Embryonic facial prominence (tissue), 1 donor: ENCODE data around the gene SLC52A1.
"Not testable (repeated sequence)": the region's sequence is repeated elsewhere in the genome, so short reads cannot be mapped to it uniquely, and the experiment has no call there.

ENCODE experiments used
- DNase-seq: peaks from one replicate; pipeline ENCODE4 v3.0.0-alpha.2; 2016; ENCODE audit errors: extremely low spot score

Gene SLC52A1

DNA sequence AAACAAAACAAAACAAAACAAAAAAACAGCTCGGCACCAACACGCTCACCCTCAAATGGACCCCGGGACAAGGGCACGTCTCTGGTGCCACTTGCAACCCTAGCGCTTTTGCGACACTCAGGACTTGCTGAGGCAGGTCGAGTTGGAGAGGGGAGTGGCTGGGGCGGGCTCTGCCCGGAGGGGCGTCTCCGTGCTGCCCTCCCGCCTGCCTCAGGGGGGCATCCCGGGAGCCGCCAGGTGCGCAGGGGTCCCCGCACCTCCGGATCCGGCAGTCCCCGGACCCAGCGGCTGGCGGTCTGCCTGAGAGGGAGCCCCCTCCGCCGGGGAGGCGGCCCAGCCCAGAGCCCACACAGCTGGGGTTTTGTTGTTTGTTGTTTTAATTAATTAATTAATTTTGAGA is at the start of gene SLC52A1:
SLC52A1 (minus strand) TSS at position 112 of the 400 bp plus-strand sequence. CDS start 820 bp downstream, outside the sequence.
- DNase-seq, result no peak

- no peak for DNase-seq
These were observed 45.4 kb upstream of the SLC52A1 start for GRCh38 chr17:5080591-5080990.

- peak; percentile 46 for DNase-seq
These were observed 43.1 kb upstream of the SLC52A1 start, which contains the start of gene ZFP3 for GRCh38 chr17:5078106-5079028. Gene ZFP3, plus strand, starts transcription at chr17:5078467. Its CDS starts 13,038 bp downstream, at chr17:5091505.

DNA sequence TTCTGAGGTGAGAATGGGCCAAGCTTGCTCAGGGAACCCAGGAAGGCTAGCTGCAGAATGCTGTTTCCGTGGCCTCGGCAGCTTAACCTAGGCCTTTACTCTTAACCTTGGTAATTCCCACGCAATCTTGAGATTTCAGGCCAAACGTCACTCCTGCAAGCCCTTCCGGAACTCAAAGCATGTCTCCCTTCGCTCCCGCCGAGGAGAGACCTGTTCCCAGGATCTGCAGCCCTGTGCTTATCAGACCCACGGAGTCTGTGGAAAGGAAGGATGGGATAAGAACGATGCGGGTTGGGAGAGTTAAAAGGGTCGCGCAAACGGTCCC is 42.5 kb upstream of the SLC52A1 start:
- DNase-seq, result no peak

DNA sequence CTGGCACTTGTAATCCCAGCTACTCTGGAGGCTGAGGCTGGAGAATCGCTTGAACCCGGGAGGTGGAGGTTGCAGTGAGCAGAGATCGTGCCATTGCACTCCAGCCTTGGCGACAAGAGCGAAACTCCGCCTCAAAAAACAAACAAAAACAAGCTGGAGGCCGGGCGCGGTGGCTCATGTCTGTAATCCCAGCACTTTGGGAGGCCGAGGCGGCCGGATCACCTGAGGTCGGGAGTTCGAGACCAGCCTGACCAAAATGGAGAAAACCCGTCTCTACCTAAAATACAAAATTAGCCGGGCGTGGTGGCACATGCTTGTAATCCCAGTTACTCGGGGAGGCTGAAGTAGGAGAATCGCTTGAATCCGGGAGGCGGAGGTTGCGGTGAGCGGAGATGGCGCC is 42.0 kb upstream of the SLC52A1 start:
- DNase-seq, result not testable (repeated sequence)

DNA sequence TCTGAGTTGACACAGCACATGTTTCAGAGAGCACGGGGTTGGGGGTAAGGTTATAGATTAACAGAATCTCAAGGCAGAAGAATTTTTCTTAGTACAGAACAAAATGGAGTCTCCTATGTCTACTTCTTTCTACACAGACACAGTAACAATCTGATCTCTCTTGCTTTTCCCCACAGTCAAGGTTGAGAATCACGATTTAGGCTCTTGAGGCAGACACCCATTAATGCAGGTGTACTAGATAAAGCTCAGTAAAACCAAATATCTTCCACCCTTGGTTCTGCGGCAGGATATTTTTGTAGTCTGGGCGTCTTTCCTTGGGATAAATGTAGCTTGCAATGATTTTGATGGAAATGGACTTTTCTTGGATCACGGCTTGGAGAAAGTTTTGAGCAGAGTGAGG is 40.2 kb upstream of the SLC52A1 start:
- not testable (repeated sequence) for DNase-seq

- DNase-seq, result no peak
These were observed 34.5 kb upstream of the SLC52A1 start for GRCh38 chr17:5069724-5070123.

DNA sequence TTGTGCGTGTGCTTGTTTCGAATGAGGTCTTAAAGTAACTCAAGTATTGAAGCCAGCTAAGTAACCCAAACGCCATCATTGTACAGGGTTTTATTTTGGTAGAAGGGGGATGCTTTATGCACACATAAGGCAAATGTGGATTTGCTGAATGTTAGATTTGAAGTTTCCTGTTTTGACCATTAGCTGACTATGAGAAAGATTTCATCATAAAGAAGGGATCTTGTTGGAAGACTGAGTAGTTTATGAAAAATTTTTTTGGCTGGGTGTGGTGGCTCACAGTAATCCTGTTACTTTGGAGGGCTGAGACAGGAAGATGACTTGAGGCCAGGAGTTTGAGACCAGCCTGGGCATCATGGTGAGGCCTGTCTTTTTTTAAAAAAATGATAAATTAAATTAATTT is 33.0 kb upstream of the SLC52A1 start:
- no peak for DNase-seq

DNA sequence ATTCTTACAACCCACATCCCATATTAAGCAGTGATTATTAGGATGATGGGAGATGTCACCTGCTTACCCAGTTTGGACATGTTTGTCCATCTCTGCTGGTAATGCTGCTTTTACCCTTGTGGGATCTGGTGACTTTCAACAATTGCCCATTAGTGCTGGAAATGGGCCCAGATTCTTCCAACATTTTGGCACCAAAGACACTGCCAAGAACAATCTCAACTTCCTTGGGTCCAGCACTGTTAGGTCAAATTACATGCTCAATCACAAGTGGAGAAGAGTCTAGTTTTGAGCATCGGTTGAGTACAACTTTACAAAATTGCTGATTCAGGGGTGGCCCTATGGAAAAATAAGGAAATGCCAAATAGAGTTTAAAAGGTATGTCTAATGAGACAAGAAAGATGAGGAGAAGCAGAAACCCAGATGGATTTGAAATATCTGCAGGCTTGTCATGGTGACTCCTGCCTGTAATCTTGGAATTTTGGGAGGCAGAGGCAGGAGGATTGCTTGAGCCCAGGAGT is 30.1 kb upstream of the SLC52A1 start:
- no peak for DNase-seq

- no peak for DNase-seq
These were observed 20.3 kb upstream of the SLC52A1 start for GRCh38 chr17:5055543-5055942.

DNA sequence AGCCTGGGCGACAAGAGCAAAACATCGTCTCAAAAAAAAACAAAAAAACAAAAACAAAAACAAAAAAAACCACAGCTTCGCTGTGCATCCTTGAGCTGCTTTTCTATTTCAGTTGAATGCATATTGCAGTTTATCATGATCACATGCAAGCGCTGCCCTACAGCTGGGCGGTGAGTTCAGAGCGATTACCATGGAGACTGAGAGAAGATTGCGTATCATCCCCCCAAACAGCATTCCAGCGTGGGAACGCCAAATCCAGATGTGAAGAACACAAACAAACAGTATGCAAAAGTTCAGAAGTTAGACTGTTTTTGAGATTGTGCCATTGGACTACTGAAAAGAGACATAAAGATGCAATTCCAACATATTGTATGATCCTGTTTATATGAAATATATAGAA is 15.1 kb upstream of the SLC52A1 start:
- no peak for DNase-seq

- no peak for DNase-seq
These were observed 14.2 kb upstream of the SLC52A1 start for GRCh38 chr17:5049314-5049841.

DNA sequence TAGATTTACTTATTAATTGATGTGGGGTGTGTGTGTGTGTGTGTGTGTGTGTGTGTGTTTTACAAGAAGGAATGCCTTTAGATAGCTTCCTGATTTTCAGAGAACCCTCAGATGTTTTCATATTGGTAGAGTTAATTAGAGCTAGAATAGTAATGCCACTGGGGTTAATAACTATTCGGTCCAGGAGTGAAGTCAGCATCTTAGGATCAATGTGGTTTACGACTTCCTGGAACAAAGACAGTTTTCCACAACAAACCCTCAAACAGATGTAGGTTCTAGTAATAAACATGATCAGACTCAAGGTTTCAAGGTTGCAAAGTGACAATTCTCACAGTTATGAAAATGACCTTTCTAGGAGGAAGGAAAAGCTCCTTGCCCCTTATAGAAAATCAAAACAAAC is 12.2 kb upstream of the SLC52A1 start:
- no peak for DNase-seq

DNA sequence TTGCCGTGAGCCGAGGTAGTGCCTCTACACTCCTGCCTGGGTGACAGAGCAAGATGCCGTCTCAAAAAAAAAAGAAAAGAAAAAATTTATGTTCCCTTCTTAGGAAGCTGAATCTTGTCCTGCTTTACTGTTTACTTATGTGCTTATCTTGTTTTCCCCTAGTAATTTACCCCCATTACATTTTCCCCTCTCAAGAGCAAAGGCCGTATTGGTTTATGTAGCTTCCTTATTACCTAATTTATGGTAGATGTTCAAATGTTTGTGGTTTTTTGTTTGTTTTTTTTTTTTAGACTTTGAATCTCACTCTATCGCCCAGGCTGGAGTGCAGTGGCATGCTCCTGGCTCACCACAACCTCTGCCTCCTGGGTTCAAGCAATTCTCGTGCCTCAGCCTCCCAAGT is 10.3 kb upstream of the SLC52A1 start:
- no peak for DNase-seq

GRCh38 chr17:5044630-5045029 is 9.4 kb upstream of the SLC52A1 start:
- DNase-seq, result no peak

- no peak for DNase-seq
These were observed 8.3 kb upstream of the SLC52A1 start for GRCh38 chr17:5043524-5043923.

- DNase-seq, result no peak
These were observed 7.2 kb upstream of the SLC52A1 start for GRCh38 chr17:5042157-5043022.

- DNase-seq, result no peak
These were observed 575 bp downstream of the SLC52A1 start for GRCh38 chr17:5034651-5035050.

GRCh38 chr17:5034063-5034462 is 1.2 kb downstream of the SLC52A1 start:
- no peak for DNase-seq

GRCh38 chr17:5033352-5034015 is 1.7 kb downstream of the SLC52A1 start:
- no peak for DNase-seq

GRCh38 chr17:5032865-5033264 is 2.4 kb downstream of the SLC52A1 start:
- DNase-seq, result no peak
